CD14-positive monocyte (primary cell): ENCODE data around the gene MC3R. TPM values are rescaled to one million over a fixed set of nuclear protein-coding genes. Genes with fewer than 3 reads are reported as not detected.
"Not testable (repeated sequence)": the region's sequence is repeated elsewhere in the genome, so short reads cannot be mapped to it uniquely, and the experiment has no call there.

Source experiments
- DNase-seq, 3 donors: peaks; one replicate each; pipeline ENCODE4 v3.0.0-alpha.2; 2011 to 2022
- H2AFZ ChIP-seq: 2 replicates; pipeline ENCODE4 v1.6.0; 2012; ENCODE audit warnings: mild to moderate bottlenecking, low read depth, low read length, inconsistent platforms; ENCODE audit not compliant: insufficient read depth, poor library complexity, severe bottlenecking
- H3K27ac ChIP-seq, 2 donors: 1 replicate in 1 of 2; 2 replicates in 1 of 2; pipeline ENCODE4 v1.5.1; 2012 to 2013; ENCODE audit warnings: low read length in 2 of 2, control low read depth in 1 of 2, inconsistent platforms in 1 of 2, low read depth in 1 of 2, mild to moderate bottlenecking in 1 of 2
- H3K27me3 ChIP-seq, 2 donors: one replicate each; pipeline versions ENCODE4 v1.6.0 to v1.6.1; 2011 to 2013; ENCODE audit warnings: low read length in 2 of 2; ENCODE audit not compliant: control insufficient read depth in 2 of 2, insufficient read depth in 2 of 2
- H3K36me3 ChIP-seq, 2 donors: replicated peaks in 1 of 2; 1 replicate in 1 of 2; 2 replicates in 1 of 2; pipeline versions ENCODE4 v1.5.1 to v1.6.1; 2012 to 2013; ENCODE audit warnings: low read length in 2 of 2, control low read depth in 1 of 2, inconsistent platforms in 1 of 2, mild to moderate bottlenecking in 1 of 2; ENCODE audit not compliant: insufficient read depth in 2 of 2, control insufficient read depth in 1 of 2
- H3K4me1 ChIP-seq, 2 donors: 1 replicate in 1 of 2; 2 replicates in 1 of 2; pipeline versions ENCODE4 v1.5.1 to v1.6.1; 2012 to 2013; ENCODE audit warnings: low read length in 2 of 2, control low read depth in 1 of 2, inconsistent platforms in 1 of 2, mild to moderate bottlenecking in 1 of 2, moderate library complexity in 1 of 2; ENCODE audit not compliant: insufficient read depth in 2 of 2, control insufficient read depth in 1 of 2
- H3K4me2 ChIP-seq: replicated peaks from 2 replicates; pipeline ENCODE3; 2012; ENCODE audit warnings: low read length, moderate library complexity, mild to moderate bottlenecking; ENCODE audit not compliant: poor library complexity, severe bottlenecking; ENCODE audit errors: extremely low read depth
- H3K4me3 ChIP-seq, 3 experiments: fragments of 200-600 bp in 1 of 3; sonication (generic) in 1 of 3; replicated peaks in 1 of 3; 1 replicate in 2 of 3; 2 replicates in 1 of 3; pipeline ENCODE4 v1.5.1; 2011 to 2013; ENCODE audit warnings: low read length in 3 of 3, mild to moderate bottlenecking in 3 of 3, control low read depth in 2 of 3, low read depth in 2 of 3, inconsistent platforms in 1 of 3, moderate library complexity in 1 of 3
- H3K79me2 ChIP-seq: 2 replicates; pipeline ENCODE4 v1.6.0; 2012; ENCODE audit warnings: mild to moderate bottlenecking, control low read depth, inconsistent platforms, low read length, moderate library complexity; ENCODE audit not compliant: insufficient read depth
- H3K9ac ChIP-seq: 2 replicates; pipeline ENCODE4 v1.6.0; 2017; ENCODE audit warnings: low read length, mild to moderate bottlenecking; ENCODE audit not compliant: insufficient read depth, poor library complexity, severe bottlenecking
- H3K9me3 ChIP-seq, 2 donors: replicated peaks in 1 of 2; 1 replicate in 1 of 2; 2 replicates in 1 of 2; pipeline versions ENCODE4 v1.5.1 to v1.6.1; 2012 to 2013; ENCODE audit warnings: low read length in 2 of 2, control low read depth in 1 of 2; ENCODE audit not compliant: control insufficient read depth in 1 of 2, insufficient read depth in 1 of 2
- H4K20me1 ChIP-seq: 2 replicates; pipeline ENCODE4 v1.6.0; 2012; ENCODE audit warnings: mild to moderate bottlenecking, low read length, control low read depth, moderate library complexity; ENCODE audit not compliant: insufficient read depth
- H3K27ac Mint-ChIP-seq, 7 donors: one replicate each; pipeline ENCODE4 v1.8.0; 2020; ENCODE audit warnings: mild to moderate bottlenecking in 7 of 7, mixed read lengths in 7 of 7, moderate library complexity in 6 of 7, inconsistent platforms in 2 of 7
- H3K27me3 Mint-ChIP-seq, 3 donors: one replicate each; pipeline ENCODE4 v1.8.0; 2021 to 2022; ENCODE audit warnings: low read depth in 3 of 3, mild to moderate bottlenecking in 3 of 3, mixed read lengths in 3 of 3, moderate library complexity in 3 of 3, inconsistent platforms in 1 of 3
- H3K36me3 Mint-ChIP-seq, 2 donors: one replicate each; pipeline ENCODE4 v1.8.0; 2020; ENCODE audit warnings: mixed read lengths in 2 of 2, inconsistent platforms in 1 of 2, mild to moderate bottlenecking in 1 of 2
- H3K4me1 Mint-ChIP-seq: one replicate; pipeline ENCODE4 v1.8.0; 2020; ENCODE audit warnings: mild to moderate bottlenecking, mixed read lengths
- H3K4me3 Mint-ChIP-seq, 2 donors: one replicate each; pipeline ENCODE4 v1.8.0; 2020; ENCODE audit warnings: mild to moderate bottlenecking in 2 of 2, mixed read lengths in 2 of 2, moderate library complexity in 1 of 2
- H3K9me3 Mint-ChIP-seq, 7 donors: one replicate each; pipeline ENCODE4 v1.8.0; 2020 to 2022; ENCODE audit warnings: mixed read lengths in 7 of 7, mild to moderate bottlenecking in 6 of 7, moderate library complexity in 6 of 7, inconsistent platforms in 2 of 7
- CTCF ChIP-seq: fragments of 200-600 bp; IDR thresholded peaks from one replicate; pipeline ENCODE4 v1.8.0; 2022; ENCODE audit warnings: antibody characterized with exemption, mild to moderate bottlenecking
- WGBS: methylation state at CpG from one replicate; pipeline ENCODE4 v1.1.5; 2013; ENCODE audit warnings: missing lambda C conversion rate; ENCODE audit not compliant: insufficient coverage; 5-methylcytosine and 5-hydroxymethylcytosine counted together
- intact Hi-C, 2 donors: fragments of 100-400 bp; cut with micrococcal nuclease; formaldehyde crosslinking; loops; one replicate each; pipeline versions ENCODE4 v1.15.0 to v1.15.1; 2023
- polyA plus RNA-seq, 3 donors: library from polyadenylated mRNA; depleted of rRNA in 1 of 3; unstranded in 2 of 3; stranded (reverse) in 1 of 3; fragments of 300-500 nt in 2 of 3; fragments of >200 nt in 1 of 3; fragmentation: Illumina TruSeq in 2 of 3; gene quantifications; 1 replicate in 2 of 3; 2 replicates in 1 of 3; pipeline ENCODE4 v1.2.3, GENCODE V29; 2012 to 2021

MC3R gene
- polyA plus RNA-seq, 3 donors = not detected

- peaks cover 0 to 7% (median 4%) of the 10 kb centered on the region in 3 donors for H3K27me3 Mint-ChIP-seq
- intact Hi-C loops = no loop called here
- Histone ChIP-seq H3K9ac (no peak overlapping the region), H3K79me2 (no peaks in the 10 kb centered on the region), H3K4me1 (no peaks in the 10 kb centered on the region), H3K36me3 (no peaks in the 10 kb centered on the region), H3K9me3 (peaks cover 0 to 4% of the 10 kb centered on the region in 2 donors), H4K20me1 (no peaks in the 10 kb centered on the region), H3K4me2 (no peak overlapping the region), H3K27ac (no peak overlapping the region), H3K4me3 (no peak overlapping the region), H2AFZ (no peak overlapping the region), H3K27me3 (no peaks in the 10 kb centered on the region)
- no peaks in the 10 kb centered on the region for H3K36me3 Mint-ChIP-seq
- H3K27ac Mint-ChIP-seq = no peak overlapping the region
- no peak for TF ChIP-seq CTCF
- peaks cover 5% of the 10 kb centered on the region for H3K4me1 Mint-ChIP-seq
- H3K9me3 Mint-ChIP-seq = peaks cover 0 to 13% (median 4%) of the 10 kb centered on the region in 7 donors
- H3K4me3 Mint-ChIP-seq = no peak overlapping the region
- 60% methylated on average over 1 of the region's 2 CpGs for WGBS
- no peak for DNase-seq
These were observed 33.4 kb upstream of the MC3R start for GRCh38 chr20:56215115-56215514.

DNA sequence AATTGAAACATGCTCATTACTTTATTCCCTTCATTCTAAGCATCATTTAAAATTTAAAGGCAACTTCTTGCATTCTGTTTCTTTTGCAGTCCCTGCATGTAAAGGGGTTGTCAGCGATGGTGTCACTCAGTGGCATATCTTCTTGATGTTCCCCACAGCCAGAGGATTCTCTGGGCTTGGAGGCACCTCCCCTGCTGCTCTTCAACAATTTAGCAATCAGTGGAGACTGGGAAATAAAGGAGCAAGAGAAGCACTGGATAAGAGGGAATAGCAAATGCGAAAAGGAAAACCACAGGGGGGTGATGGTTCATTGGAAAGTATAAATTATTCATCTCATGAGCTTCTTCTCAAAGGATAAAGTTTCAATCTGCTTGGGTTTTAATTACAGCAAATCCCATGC, 30.7 kb upstream of the MC3R start:
- no peak overlapping the region for H2AFZ ChIP-seq
- peaks cover 0 to 9% (median 6%) of the 10 kb centered on the region in 3 donors for H3K27me3 Mint-ChIP-seq
- no peak overlapping the region for H3K9ac ChIP-seq
- H3K4me1 ChIP-seq = no peaks in the 10 kb centered on the region
- no peak overlapping the region for H3K4me3 Mint-ChIP-seq
- H3K9me3 Mint-ChIP-seq = peaks cover 0 to 10% (median 4%) of the 10 kb centered on the region in 7 donors
- no peaks in the 10 kb centered on the region for H3K4me1 Mint-ChIP-seq
- no peak overlapping the region for H3K27ac Mint-ChIP-seq
- no peak for TF ChIP-seq CTCF
- DNase-seq = no peak
- H3K4me2 ChIP-seq = no peak overlapping the region
- no peaks in the 10 kb centered on the region for H3K79me2 ChIP-seq
- intact Hi-C loops = no loop called here
- peaks cover 0 to 4% of the 10 kb centered on the region in 2 donors for H3K9me3 ChIP-seq
- no peaks in the 10 kb centered on the region for H3K27me3 ChIP-seq
- no peak overlapping the region for H3K27ac ChIP-seq
- no peaks in the 10 kb centered on the region for H3K36me3 Mint-ChIP-seq
- no peak overlapping the region for H3K4me3 ChIP-seq
- no peaks in the 10 kb centered on the region for H3K36me3 ChIP-seq
- H4K20me1 ChIP-seq = no peaks in the 10 kb centered on the region
- WGBS = no CpG with 5 or more reads among the region's 2 CpGs

GRCh38 chr20:56221186-56221585, 27.3 kb upstream of the MC3R start:
- WGBS = 56% methylated on average over 4 of the region's 4 CpGs
- H3K36me3 Mint-ChIP-seq, H3K27me3 ChIP-seq, H3K9ac ChIP-seq, H3K27me3 Mint-ChIP-seq, H3K27ac ChIP-seq, DNase-seq, H3K4me3 ChIP-seq, intact Hi-C loops, H3K9me3 ChIP-seq, H3K4me1 ChIP-seq, H3K79me2 ChIP-seq, H2AFZ ChIP-seq, H3K4me2 ChIP-seq, H3K9me3 Mint-ChIP-seq, H3K36me3 ChIP-seq, H3K27ac Mint-ChIP-seq, H3K4me1 Mint-ChIP-seq, H3K4me3 Mint-ChIP-seq, H4K20me1 ChIP-seq: not testable (repeated sequence)
